ENCODE measurements around the gene C1orf116. TPM values are rescaled to one million over a fixed set of nuclear protein-coding genes. Genes with fewer than 3 reads are reported as not detected.

Gene C1orf116
- polyA plus RNA-seq, 1 of the 3 experiments (the other 2 are of a cell fraction): 0.02 TPM

DNA sequence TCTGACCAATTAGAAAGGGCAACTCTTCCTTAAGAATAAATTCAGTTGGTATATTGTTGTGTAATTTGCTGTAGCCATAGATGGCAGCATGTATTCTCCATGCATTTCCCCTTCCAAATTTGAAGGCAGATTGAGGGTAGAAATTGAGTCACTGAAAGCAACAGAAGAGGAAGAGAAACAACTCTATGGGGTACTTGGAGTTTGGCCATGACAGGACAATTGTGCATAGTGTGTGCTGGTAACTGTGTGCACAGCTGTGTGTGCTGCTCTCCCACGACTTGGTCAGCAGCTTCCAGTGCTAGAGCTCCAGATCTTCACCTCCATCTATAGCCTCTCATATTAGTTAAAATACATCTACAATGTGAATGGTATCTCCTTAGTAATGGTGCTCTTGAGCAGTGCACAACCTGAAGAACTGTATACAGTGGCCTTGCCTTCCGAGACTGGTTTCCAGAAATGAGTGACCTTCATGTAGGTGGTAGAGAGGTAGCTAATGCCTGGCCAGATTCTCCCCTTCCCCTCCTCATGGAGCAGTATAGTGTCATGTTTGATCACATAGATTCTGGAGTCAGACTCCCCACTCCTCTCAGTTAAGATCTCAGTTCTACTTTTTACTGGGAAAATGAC lies 61.4 kb downstream of the C1orf116 start:
- CTCF ChIA-PET: interaction anchor here (1.5 to 6.1 kb wide), 2 partner anchors 11 to 350 kb away, joined by 4 to 48 read pairs; no protein-coding TSS in a partner anchor
- Histone ChIP-seq H3K9me3 (no peaks in the 10 kb centered on the region), H2AFZ (ENCODE audit: low read depth) (no peak overlapping the region), H3K4me2 (no peak overlapping the region), H3K79me2 (ENCODE audit: insufficient read depth) (no peaks in the 10 kb centered on the region), H4K20me1 (ENCODE audit: insufficient read depth) (no peaks in the 10 kb centered on the region), H3K27ac (ENCODE audit: low read depth in 2 of 2, low read length in 1 of 2) (no peak overlapping the region), H3K4me3 (ENCODE audit: low read depth in 2 of 2, low read length in 1 of 2) (no peak overlapping the region), H3K36me3 (replicated peaks in 1 of 2; ENCODE audit: control insufficient read depth in 1 of 2, insufficient read depth in 2 of 2, low read length in 1 of 2) (no peaks in the 10 kb centered on the region), H3F3A (replicated peaks; ENCODE audit: insufficient read depth) (no peaks in the 10 kb centered on the region), H3K9ac (no peak overlapping the region), H3K9me2 (no peaks in the 10 kb centered on the region), H3K27me3 (ENCODE audit: insufficient read depth) (peaks cover 58% of the 10 kb centered on the region; the same call in 1 of the 2 replicates), H3K4me1 (ENCODE audit: control insufficient read depth in 1 of 2, insufficient read depth in 2 of 2, low read depth in 1 of 2, low read length in 1 of 2) (no peaks in the 10 kb centered on the region)
- TF ChIP-seq SMC3 (IDR thresholded peaks at IDR 0.05; ENCODE audit: low read depth, low read length) (no peak), RFX5 (IDR thresholded peaks at IDR 0.05; ENCODE audit: low read length) (no peak), EP300 (IDR thresholded peaks at IDR 0.05; ENCODE audit: borderline replicate concordance in 1 of 2, low read depth in 1 of 2, low read length in 1 of 2) (no peak), YY1 (IDR thresholded peaks at IDR 0.05; ENCODE audit: low read depth) (no peak), JUND (IDR thresholded peaks at IDR 0.05) (no peak), FOXJ3 (CRISPR knock-in tag; IDR thresholded peaks at IDR 0.05) (no peak), TCF12 (IDR thresholded peaks at IDR 0.05) (no peak), RAD21 (IDR thresholded peaks at IDR 0.05; ENCODE audit: low read length) (no peak), EZH2phosphoT487 (IDR thresholded peaks at IDR 0.05; ENCODE audit: borderline replicate concordance, low read depth) (no peak), CHD2 (IDR thresholded peaks at IDR 0.05; ENCODE audit: low read length, partially characterized antibody) (no peak)
- TF ChIP-seq, protein P1, sequence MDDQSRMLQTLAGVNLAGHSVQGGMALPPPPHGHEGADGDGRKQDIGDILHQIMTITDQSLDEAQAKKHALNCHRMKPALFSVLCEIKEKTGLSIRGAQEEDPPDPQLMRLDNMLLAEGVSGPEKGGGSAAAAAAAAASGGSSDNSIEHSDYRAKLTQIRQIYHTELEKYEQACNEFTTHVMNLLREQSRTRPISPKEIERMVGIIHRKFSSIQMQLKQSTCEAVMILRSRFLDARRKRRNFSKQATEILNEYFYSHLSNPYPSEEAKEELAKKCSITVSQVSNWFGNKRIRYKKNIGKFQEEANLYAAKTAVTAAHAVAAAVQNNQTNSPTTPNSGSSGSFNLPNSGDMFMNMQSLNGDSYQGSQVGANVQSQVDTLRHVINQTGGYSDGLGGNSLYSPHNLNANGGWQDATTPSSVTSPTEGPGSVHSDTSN (IDR thresholded peaks at IDR 0.05): no peak
- TF ChIP-seq, protein P2, sequence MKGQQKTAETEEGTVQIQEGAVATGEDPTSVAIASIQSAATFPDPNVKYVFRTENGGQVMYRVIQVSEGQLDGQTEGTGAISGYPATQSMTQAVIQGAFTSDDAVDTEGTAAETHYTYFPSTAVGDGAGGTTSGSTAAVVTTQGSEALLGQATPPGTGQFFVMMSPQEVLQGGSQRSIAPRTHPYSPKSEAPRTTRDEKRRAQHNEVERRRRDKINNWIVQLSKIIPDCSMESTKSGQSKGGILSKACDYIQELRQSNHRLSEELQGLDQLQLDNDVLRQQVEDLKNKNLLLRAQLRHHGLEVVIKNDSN (IDR thresholded peaks at IDR 0.05; ENCODE audit: borderline replicate concordance, low read depth): no peak
- WGBS (ENCODE audit: low lambda C conversion rate): 10% methylated on average over 2 of the region's 2 CpGs
- no peak for DNase-seq
- POLR2A ChIA-PET: no interaction called here

DNA sequence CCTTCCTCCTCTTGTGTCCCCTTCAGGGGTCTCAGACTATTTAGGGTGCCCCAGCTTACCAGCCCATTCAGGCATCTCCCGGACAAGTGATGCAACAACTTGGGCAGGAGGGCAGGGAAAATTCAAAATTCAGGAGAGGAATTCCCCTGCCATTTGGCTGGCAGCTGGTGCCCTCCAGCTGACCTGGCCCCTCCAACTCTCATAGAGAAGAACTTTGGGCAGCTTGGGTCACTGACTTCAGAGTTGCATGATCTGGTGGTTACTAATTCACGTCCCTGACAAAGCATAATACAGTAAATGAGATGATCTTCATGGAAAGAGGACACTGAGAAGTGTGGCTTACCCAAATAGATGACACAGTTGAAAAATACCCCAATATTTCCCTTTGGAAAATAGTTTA lies 62.1 kb downstream of the C1orf116 start, which contains the start of gene FCAMR:
FCAMR (minus strand) TSS at position 15 of the 400 bp plus-strand sequence. CDS start 335 bp downstream, outside the sequence.
- Histone ChIP-seq H3K4me2 (no peak within 1 kb of the TSS), H4K20me1 (ENCODE audit: insufficient read depth) (no peaks in the 10 kb centered on the region), H3K27me3 (ENCODE audit: insufficient read depth) (peaks cover 58% of the 10 kb centered on the region; the same call in 1 of the 2 replicates), H3F3A (replicated peaks; ENCODE audit: insufficient read depth) (no peaks in the 10 kb centered on the region), H3K27ac (ENCODE audit: low read depth in 2 of 2, low read length in 1 of 2) (no peak within 1 kb of the TSS), H3K4me3 (ENCODE audit: low read depth in 2 of 2, low read length in 1 of 2) (no peak within 1 kb of the TSS), H3K9me2 (no peaks in the 10 kb centered on the region), H3K4me1 (ENCODE audit: control insufficient read depth in 1 of 2, insufficient read depth in 2 of 2, low read depth in 1 of 2, low read length in 1 of 2) (no peaks in the 10 kb centered on the region), H3K9me3 (no peaks in the 10 kb centered on the region), H3K9ac (no peak within 1 kb of the TSS), H3K36me3 (replicated peaks in 1 of 2; ENCODE audit: control insufficient read depth in 1 of 2, insufficient read depth in 2 of 2, low read length in 1 of 2) (no peaks in the 10 kb centered on the region), H2AFZ (ENCODE audit: low read depth) (no peak within 1 kb of the TSS), H3K79me2 (ENCODE audit: insufficient read depth) (no peaks in the 10 kb centered on the region)
- ChIA-PET POLR2A (no interaction called here), CTCF (interaction anchor here (0.6 to 6.1 kb wide), 4 partner anchors 9 to 350 kb away, joined by 3 to 48 read pairs (median 6); no protein-coding TSS in a partner anchor)
- TF ChIP-seq SIN3A (IDR thresholded peaks at IDR 0.05; ENCODE audit: borderline replicate concordance, low read depth, low read length) (no peak), SMC3 (IDR thresholded peaks at IDR 0.05; ENCODE audit: low read depth, low read length) (no peak)
- TF ChIP-seq, protein P3, sequence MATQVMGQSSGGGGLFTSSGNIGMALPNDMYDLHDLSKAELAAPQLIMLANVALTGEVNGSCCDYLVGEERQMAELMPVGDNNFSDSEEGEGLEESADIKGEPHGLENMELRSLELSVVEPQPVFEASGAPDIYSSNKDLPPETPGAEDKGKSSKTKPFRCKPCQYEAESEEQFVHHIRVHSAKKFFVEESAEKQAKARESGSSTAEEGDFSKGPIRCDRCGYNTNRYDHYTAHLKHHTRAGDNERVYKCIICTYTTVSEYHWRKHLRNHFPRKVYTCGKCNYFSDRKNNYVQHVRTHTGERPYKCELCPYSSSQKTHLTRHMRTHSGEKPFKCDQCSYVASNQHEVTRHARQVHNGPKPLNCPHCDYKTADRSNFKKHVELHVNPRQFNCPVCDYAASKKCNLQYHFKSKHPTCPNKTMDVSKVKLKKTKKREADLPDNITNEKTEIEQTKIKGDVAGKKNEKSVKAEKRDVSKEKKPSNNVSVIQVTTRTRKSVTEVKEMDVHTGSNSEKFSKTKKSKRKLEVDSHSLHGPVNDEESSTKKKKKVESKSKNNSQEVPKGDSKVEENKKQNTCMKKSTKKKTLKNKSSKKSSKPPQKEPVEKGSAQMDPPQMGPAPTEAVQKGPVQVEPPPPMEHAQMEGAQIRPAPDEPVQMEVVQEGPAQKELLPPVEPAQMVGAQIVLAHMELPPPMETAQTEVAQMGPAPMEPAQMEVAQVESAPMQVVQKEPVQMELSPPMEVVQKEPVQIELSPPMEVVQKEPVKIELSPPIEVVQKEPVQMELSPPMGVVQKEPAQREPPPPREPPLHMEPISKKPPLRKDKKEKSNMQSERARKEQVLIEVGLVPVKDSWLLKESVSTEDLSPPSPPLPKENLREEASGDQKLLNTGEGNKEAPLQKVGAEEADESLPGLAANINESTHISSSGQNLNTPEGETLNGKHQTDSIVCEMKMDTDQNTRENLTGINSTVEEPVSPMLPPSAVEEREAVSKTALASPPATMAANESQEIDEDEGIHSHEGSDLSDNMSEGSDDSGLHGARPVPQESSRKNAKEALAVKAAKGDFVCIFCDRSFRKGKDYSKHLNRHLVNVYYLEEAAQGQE (IDR thresholded peaks at IDR 0.05; ENCODE audit: low read depth, low read length): no peak
- 13% methylated on average over 2 of the region's 2 CpGs for WGBS (ENCODE audit: low lambda C conversion rate)
- DNase-seq: no peak

Measured in SK-N-SH (cell line).